Measurements from ENCODE around the gene YIF1B. TPM values are rescaled to one million over a fixed set of nuclear protein-coding genes. Genes with fewer than 3 reads are reported as not detected.

The YIF1B gene
- total and polyA plus RNA-seq, 5 donors from 2014 or later: 22.9 to 47.7 (median 35.6) TPM

GRCh38 chr19:38277969-38278680 lies 37.6 kb downstream of the YIF1B start:
- H3K4me1 Mint-ChIP-seq: peaks cover 0 to 12% (median 3%) of the 10 kb centered on the region in 4 donors
- Histone ChIP-seq H3K36me3 (ENCODE audit: control insufficient read depth, insufficient read depth, low read length) (no peaks in the 10 kb centered on the region), H3K4me1 (ENCODE audit: control insufficient read depth, insufficient read depth, low read length, poor library complexity, severe bottlenecking) (peaks cover 8% of the 10 kb centered on the region), H3K27ac (ENCODE audit: insufficient read depth, low read length, poor library complexity, severe bottlenecking) (no peak overlapping the region), H3K4me3 (ENCODE audit: low read depth, low read length) (no peak overlapping the region), H3K27me3 (ENCODE audit: control insufficient read depth, insufficient read depth, low read length) (no peaks in the 10 kb centered on the region), H3K9me3 (ENCODE audit: control insufficient read depth in 2 of 2, low read length in 2 of 2) (no peaks in the 10 kb centered on the region)
- no peak for ATAC-seq (ENCODE audit: low read depth in 2 of 2)
- no peaks in the 10 kb centered on the region for H3K27me3 Mint-ChIP-seq
- H3K36me3 Mint-ChIP-seq: peaks cover 10% of the 10 kb centered on the region
- DNase-seq: no peak
- H3K27ac Mint-ChIP-seq: no peak overlapping the region
- H3K4me3 Mint-ChIP-seq: no peak overlapping the region
- no peaks in the 10 kb centered on the region for H3K9me3 Mint-ChIP-seq

- no peak overlapping the region for H3K4me3 ChIP-seq (ENCODE audit: low read depth, low read length)
- H3K4me1 Mint-ChIP-seq: peaks cover 0 to 11% (median 3%) of the 10 kb centered on the region in 4 donors
- ATAC-seq (ENCODE audit: low read depth in 2 of 2) (no peak), DNase-seq (no peak)
- H3K9me3 Mint-ChIP-seq: no peaks in the 10 kb centered on the region
- no peak overlapping the region for H3K27ac ChIP-seq (ENCODE audit: insufficient read depth, low read length, poor library complexity, severe bottlenecking)
- H3K36me3 Mint-ChIP-seq: peaks cover 10% of the 10 kb centered on the region
- H3K27me3 Mint-ChIP-seq: no peaks in the 10 kb centered on the region
- no peaks in the 10 kb centered on the region for H3K36me3 ChIP-seq (ENCODE audit: control insufficient read depth, insufficient read depth, low read length)
- H3K27ac Mint-ChIP-seq: no peak overlapping the region
- H3K4me1 ChIP-seq (ENCODE audit: control insufficient read depth, insufficient read depth, low read length, poor library complexity, severe bottlenecking): peaks cover 8% of the 10 kb centered on the region
- no peaks in the 10 kb centered on the region for H3K27me3 ChIP-seq (ENCODE audit: control insufficient read depth, insufficient read depth, low read length)
- H3K9me3 ChIP-seq (ENCODE audit: control insufficient read depth in 2 of 2, low read length in 2 of 2): no peaks in the 10 kb centered on the region
- no peak overlapping the region for H3K4me3 Mint-ChIP-seq
Measured at GRCh38 chr19:38277549-38277948, 38.2 kb downstream of the YIF1B start.

GRCh38 chr19:38276942-38277517 lies 38.7 kb downstream of the YIF1B start:
- peaks cover 5% of the 10 kb centered on the region for H3K4me1 ChIP-seq (ENCODE audit: control insufficient read depth, insufficient read depth, low read length, poor library complexity, severe bottlenecking)
- H3K9me3 Mint-ChIP-seq: no peaks in the 10 kb centered on the region

GRCh38 chr19:38274739-38275138 lies 41.0 kb downstream of the YIF1B start:
- Histone ChIP-seq H3K36me3 (ENCODE audit: control insufficient read depth, insufficient read depth, low read length) (no peaks in the 10 kb centered on the region), H3K4me1 (ENCODE audit: control insufficient read depth, insufficient read depth, low read length, poor library complexity, severe bottlenecking) (no peaks in the 10 kb centered on the region), H3K9me3 (ENCODE audit: control insufficient read depth in 2 of 2, low read length in 2 of 2) (no peaks in the 10 kb centered on the region), H3K27me3 (ENCODE audit: control insufficient read depth, insufficient read depth, low read length) (no peaks in the 10 kb centered on the region), H3K4me3 (ENCODE audit: low read depth, low read length) (no peak overlapping the region), H3K27ac (ENCODE audit: insufficient read depth, low read length, poor library complexity, severe bottlenecking) (no peak overlapping the region)
- no peak for DNase-seq
- Mint-ChIP-seq H3K36me3 (peaks cover 12% of the 10 kb centered on the region), H3K9me3 (no peaks in the 10 kb centered on the region), H3K27me3 (no peaks in the 10 kb centered on the region), H3K4me1 (peaks cover 0 to 2% (median 0%) of the 10 kb centered on the region in 4 donors), H3K4me3 (no peak overlapping the region), H3K27ac (no peak overlapping the region)
- no peak for ATAC-seq (ENCODE audit: low read depth in 2 of 2)

More at GRCh38 chr19:38276942-38277517, 38.7 kb downstream of the YIF1B start:
- Mint-ChIP-seq H3K27ac (no peak overlapping the region), H3K36me3 (peaks cover 10% of the 10 kb centered on the region), H3K27me3 (no peaks in the 10 kb centered on the region), H3K4me3 (no peak overlapping the region), H3K4me1 (peaks cover 0 to 5% (median 2%) of the 10 kb centered on the region in 4 donors)
- no peaks in the 10 kb centered on the region for H3K9me3 ChIP-seq (ENCODE audit: control insufficient read depth in 2 of 2, low read length in 2 of 2)
- H3K27me3 ChIP-seq (ENCODE audit: control insufficient read depth, insufficient read depth, low read length): no peaks in the 10 kb centered on the region
- no peaks in the 10 kb centered on the region for H3K36me3 ChIP-seq (ENCODE audit: control insufficient read depth, insufficient read depth, low read length)
- ATAC-seq (ENCODE audit: low read depth in 2 of 2) (no peak), DNase-seq (no peak)
- no peak overlapping the region for H3K4me3 ChIP-seq (ENCODE audit: low read depth, low read length)
- no peak overlapping the region for H3K27ac ChIP-seq (ENCODE audit: insufficient read depth, low read length, poor library complexity, severe bottlenecking)

- Histone ChIP-seq H3K27ac (ENCODE audit: insufficient read depth, low read length, poor library complexity, severe bottlenecking) (no peak overlapping the region), H3K4me1 (ENCODE audit: control insufficient read depth, insufficient read depth, low read length, poor library complexity, severe bottlenecking) (no peaks in the 10 kb centered on the region), H3K4me3 (ENCODE audit: low read depth, low read length) (no peak overlapping the region), H3K36me3 (ENCODE audit: control insufficient read depth, insufficient read depth, low read length) (no peaks in the 10 kb centered on the region), H3K9me3 (ENCODE audit: control insufficient read depth in 2 of 2, low read length in 2 of 2) (no peaks in the 10 kb centered on the region), H3K27me3 (ENCODE audit: control insufficient read depth, insufficient read depth, low read length) (no peaks in the 10 kb centered on the region)
- Mint-ChIP-seq H3K36me3 (peaks cover 12% of the 10 kb centered on the region), H3K9me3 (no peaks in the 10 kb centered on the region), H3K27me3 (no peaks in the 10 kb centered on the region), H3K4me3 (no peak overlapping the region), H3K4me1 (peaks cover 0 to 2% (median 0%) of the 10 kb centered on the region in 4 donors), H3K27ac (no peak overlapping the region)
- DNase-seq: no peak
- no peak for ATAC-seq (ENCODE audit: low read depth in 2 of 2)
Measured at GRCh38 chr19:38273499-38273898, 42.2 kb downstream of the YIF1B start.

GRCh38 chr19:38270587-38271167 lies 45.1 kb downstream of the YIF1B start:
- H3K4me3 ChIP-seq (ENCODE audit: low read depth, low read length): no peak overlapping the region
- peaks cover 0 to 1% (median 0%) of the 10 kb centered on the region in 7 donors for H3K9me3 Mint-ChIP-seq
- no peaks in the 10 kb centered on the region for H3K36me3 ChIP-seq (ENCODE audit: control insufficient read depth, insufficient read depth, low read length)
- no peaks in the 10 kb centered on the region for H3K4me1 ChIP-seq (ENCODE audit: control insufficient read depth, insufficient read depth, low read length, poor library complexity, severe bottlenecking)
- no peaks in the 10 kb centered on the region for H3K27me3 ChIP-seq (ENCODE audit: control insufficient read depth, insufficient read depth, low read length)
- H3K27ac ChIP-seq (ENCODE audit: insufficient read depth, low read length, poor library complexity, severe bottlenecking): no peak overlapping the region
- peaks cover 0 to 22% (median 5%) of the 10 kb centered on the region in 4 donors for H3K4me1 Mint-ChIP-seq
- H3K27me3 Mint-ChIP-seq: no peaks in the 10 kb centered on the region
- H3K4me3 Mint-ChIP-seq: no peak overlapping the region
- H3K27ac Mint-ChIP-seq: no peak overlapping the region
- H3K9me3 ChIP-seq (ENCODE audit: control insufficient read depth in 2 of 2, low read length in 2 of 2): no peaks in the 10 kb centered on the region
- peaks cover 12% of the 10 kb centered on the region for H3K36me3 Mint-ChIP-seq
- no peak for DNase-seq
- ATAC-seq (ENCODE audit: low read depth in 2 of 2): no peak

GRCh38 chr19:38268539-38268938 lies 47.2 kb downstream of the YIF1B start:
- no peaks in the 10 kb centered on the region for H3K36me3 ChIP-seq (ENCODE audit: control insufficient read depth, insufficient read depth, low read length)
- Mint-ChIP-seq H3K27me3 (peaks cover 10% of the 10 kb centered on the region), H3K36me3 (peaks cover 9% of the 10 kb centered on the region), H3K4me1 (peaks cover 0 to 37% (median 18%) of the 10 kb centered on the region in 4 donors), H3K9me3 (peaks cover 0 to 1% (median 0%) of the 10 kb centered on the region in 7 donors), H3K27ac (peak overlapping the region in 2 of 3 donors; percentile 26 to 49), H3K4me3 (peak overlapping the region in 1 of 4 donors; percentile 2)
- no peak for ATAC-seq (ENCODE audit: low read depth in 2 of 2)
- no peak overlapping the region for H3K27ac ChIP-seq (ENCODE audit: insufficient read depth, low read length, poor library complexity, severe bottlenecking)
- peaks cover 18% of the 10 kb centered on the region for H3K4me1 ChIP-seq (ENCODE audit: control insufficient read depth, insufficient read depth, low read length, poor library complexity, severe bottlenecking)
- no peaks in the 10 kb centered on the region for H3K27me3 ChIP-seq (ENCODE audit: control insufficient read depth, insufficient read depth, low read length)
- H3K9me3 ChIP-seq (ENCODE audit: control insufficient read depth in 2 of 2, low read length in 2 of 2): no peaks in the 10 kb centered on the region
- DNase-seq: no peak
- H3K4me3 ChIP-seq (ENCODE audit: low read depth, low read length): no peak overlapping the region

Measured in CD4-positive, CD25-positive, alpha-beta regulatory T cell (primary cell).